PC-3 (cell line): Measurements from ENCODE around the gene ATP13A3. TPM values are rescaled to one million over a fixed set of nuclear protein-coding genes. Genes with fewer than 3 reads are reported as not detected.

ENCODE experiments used
- ATAC-seq: fragments of 200-7000 bp; cut with Tn5 transposase; 2 replicates; pipeline ENCODE4 v1.9.1; 2020; ENCODE audit warnings: mild to moderate bottlenecking, moderate library complexity
- BruUV-seq: library from RNA; stranded (reverse); fragments of 400-500 nt; replicated peaks from 2 replicates; lab custom pipeline; 2021; lab: Mats Ljungman, UMichigan
- CTCF ChIA-PET: fragments of 300-600 bp; sonication (Branson Sonifier 250); formaldehyde crosslinking; loops from one replicate; lab custom pipeline; 2022; ENCODE audit warnings: antibody characterized with exemption; lab: Charles Lee
- POLR2A ChIA-PET: fragments of 300-600 bp; sonication (Branson Sonifier 250); formaldehyde crosslinking; loops from one replicate; lab custom pipeline; 2022; ENCODE audit warnings: antibody characterized with exemption; ENCODE audit not compliant: unreplicated experiment; lab: Charles Lee
- DNase-seq: peaks from one replicate; pipeline ENCODE4 v3.0.0-alpha.2; 2015
- H2AFZ ChIP-seq: fragments of 300-600 bp; sonication (generic); 2 replicates; pipeline ENCODE4 v1.6.0; 2016; ENCODE audit warnings: antibody characterized with exemption, low read length
- H3F3A ChIP-seq: fragments of 300-600 bp; sonication (generic); one replicate; pipeline ENCODE4 v1.6.0; 2017; ENCODE audit warnings: antibody characterized with exemption, low read length, control low read depth, mild to moderate bottlenecking; ENCODE audit not compliant: unreplicated experiment
- H3K27ac ChIP-seq: fragments of 300-600 bp; sonication (generic); 2 replicates; pipeline ENCODE4 v1.5.1; 2016; ENCODE audit warnings: mild to moderate bottlenecking, low read length
- H3K27me3 ChIP-seq: fragments of 300-600 bp; sonication (generic); 2 replicates; pipeline ENCODE4 v1.6.1; 2016; ENCODE audit warnings: low read length, mixed read lengths
- H3K36me3 ChIP-seq: fragments of 300-600 bp; sonication (generic); 2 replicates; pipeline ENCODE4 v1.6.1; 2016; ENCODE audit warnings: low read depth, mixed run types, low read length, mixed read lengths
- H3K4me1 ChIP-seq: fragments of 300-600 bp; sonication (generic); 2 replicates; pipeline ENCODE4 v1.5.1; 2016; ENCODE audit warnings: low read length; ENCODE audit not compliant: insufficient read depth
- H3K4me2 ChIP-seq: fragments of 300-600 bp; sonication (generic); 2 replicates; pipeline ENCODE4 v1.6.0; 2016; ENCODE audit warnings: low read length
- H3K4me3 ChIP-seq: fragments of 300-600 bp; sonication (generic); 2 replicates; pipeline ENCODE4 v1.5.1; 2016; ENCODE audit warnings: mild to moderate bottlenecking, low read length, mixed read lengths
- H3K79me2 ChIP-seq: fragments of 300-600 bp; sonication (generic); 2 replicates; pipeline ENCODE4 v1.6.1; 2017; ENCODE audit warnings: low read length, mixed read lengths
- H3K9ac ChIP-seq: fragments of 300-600 bp; sonication (generic); 2 replicates; pipeline ENCODE4 v1.6.0; 2016; ENCODE audit warnings: mild to moderate bottlenecking, low read length
- H3K9me2 ChIP-seq: fragments of 300-600 bp; sonication (generic); replicated peaks from 2 replicates; pipeline ENCODE4 v1.6.1; 2016; ENCODE audit warnings: mixed run types, low read length, mixed read lengths
- H3K9me3 ChIP-seq: fragments of 300-600 bp; sonication (generic); 2 replicates; pipeline ENCODE4 v1.6.1; 2016; ENCODE audit warnings: low read length, mixed read lengths
- H4K20me1 ChIP-seq: fragments of 300-600 bp; sonication (generic); 2 replicates; pipeline ENCODE4 v1.6.1; 2016; ENCODE audit warnings: low read length, mixed read lengths
- CTCF ChIP-seq: fragments of 300-600 bp; sonication (generic); conservative IDR thresholded peaks from 2 replicates; pipeline ENCODE4 v1.5.1; 2017; ENCODE audit warnings: antibody characterized with exemption, low read depth, mild to moderate bottlenecking, low read length
- EZH2 ChIP-seq: fragments of 300-600 bp; sonication (generic); IDR thresholded peaks from one replicate; pipeline ENCODE4 v1.6.1; 2017; ENCODE audit warnings: antibody characterized with exemption, mild to moderate bottlenecking, low read length; ENCODE audit not compliant: unreplicated experiment
- EZH2phosphoT487 ChIP-seq: fragments of 300-600 bp; sonication (generic); IDR thresholded peaks from 2 replicates; pipeline ENCODE4 v1.6.1; 2018; ENCODE audit warnings: mild to moderate bottlenecking, antibody characterized with exemption, low read length, borderline replicate concordance
- intact Hi-C: fragments of 100-400 bp; cut with micrococcal nuclease; formaldehyde crosslinking; loops from 2 replicates; pipeline ENCODE4 v1.9.0; 2023
- total RNA-seq: library from RNA; depleted of rRNA; stranded (reverse); fragments of >200 nt; gene quantifications from 2 replicates; pipeline ENCODE4 v1.2.3, GENCODE V29; 2014

ATP13A3 gene
- total RNA-seq, 1 experiment from 2014 or later: 69.4 TPM

- no peak for TF ChIP-seq EZH2phosphoT487
- no peak for TF ChIP-seq CTCF
- no peak for TF ChIP-seq EZH2
- H3K36me3 ChIP-seq: peaks cover 47% of the 10 kb centered on the region
- H3K4me2 ChIP-seq: no peak overlapping the region
- H3K27ac ChIP-seq: no peak overlapping the region
- H3K9ac ChIP-seq: no peak overlapping the region
- H3K79me2 ChIP-seq: no peaks in the 10 kb centered on the region
- no peak overlapping the region for H3K4me3 ChIP-seq
- H3F3A ChIP-seq: no peaks in the 10 kb centered on the region
- H3K9me3 ChIP-seq: no peaks in the 10 kb centered on the region
- DNase-seq: no peak
- H4K20me1 ChIP-seq: no peaks in the 10 kb centered on the region
- intact Hi-C loops: no loop called here
- no peaks in the 10 kb centered on the region for H3K9me2 ChIP-seq
- peaks cover 16% of the 10 kb centered on the region for H3K4me1 ChIP-seq
- CTCF ChIA-PET: interaction anchor here (0.6 kb wide), 1 partner anchor 671 kb away, joined by 19 read pairs; no protein-coding TSS in a partner anchor
- no TSS peak for BruUV-seq
- ATAC-seq: no peak
- no peak overlapping the region for H2AFZ ChIP-seq
- no peaks in the 10 kb centered on the region for H3K27me3 ChIP-seq
- POLR2A ChIA-PET: interaction anchor here (0.6 kb wide), 1 partner anchor 79 kb away, joined by 16 read pairs; no protein-coding TSS in a partner anchor
Observed at GRCh38 chr3:194447657-194448056, 39.1 kb downstream of the ATP13A3 start.

GRCh38 chr3:194447161-194447560 lies 39.6 kb downstream of the ATP13A3 start:
- TF ChIP-seq EZH2phosphoT487 (no peak), EZH2 (no peak), CTCF (no peak)
- Histone ChIP-seq H4K20me1 (no peaks in the 10 kb centered on the region), H3K9me3 (no peaks in the 10 kb centered on the region), H3K36me3 (peaks cover 47% of the 10 kb centered on the region), H3K27ac (no peak overlapping the region), H3K4me3 (no peak overlapping the region), H3K27me3 (no peaks in the 10 kb centered on the region), H3K4me2 (no peak overlapping the region), H3K79me2 (no peaks in the 10 kb centered on the region), H2AFZ (no peak overlapping the region), H3F3A (no peaks in the 10 kb centered on the region), H3K9me2 (no peaks in the 10 kb centered on the region), H3K4me1 (peaks cover 16% of the 10 kb centered on the region), H3K9ac (no peak overlapping the region)
- POLR2A ChIA-PET: interaction anchor here (0.6 to 0.7 kb wide), 2 partner anchors 80 to 187 kb away, joined by 3 to 16 read pairs; no protein-coding TSS in a partner anchor
- CTCF ChIA-PET: interaction anchor here (0.6 kb wide), 1 partner anchor 671 kb away, joined by 19 read pairs; no protein-coding TSS in a partner anchor
- BruUV-seq: no TSS peak
- DNase-seq (no peak), ATAC-seq (no peak)
- intact Hi-C loops: no loop called here

- DNase-seq: no peak
- TF ChIP-seq EZH2phosphoT487: no peak
- POLR2A ChIA-PET: interaction anchor here (0.7 kb wide), 1 partner anchor 187 kb away, joined by 3 read pairs; no protein-coding TSS in a partner anchor
- Histone ChIP-seq H3K27me3 (no peaks in the 10 kb centered on the region), H3K36me3 (peaks cover 47% of the 10 kb centered on the region), H3K4me3 (no peak overlapping the region), H3K4me2 (no peak overlapping the region), H3K4me1 (peaks cover 16% of the 10 kb centered on the region), H3K9me2 (no peaks in the 10 kb centered on the region), H3K9ac (no peak overlapping the region), H3K79me2 (no peaks in the 10 kb centered on the region), H3K9me3 (no peaks in the 10 kb centered on the region), H2AFZ (no peak overlapping the region), H3F3A (no peaks in the 10 kb centered on the region), H4K20me1 (no peaks in the 10 kb centered on the region), H3K27ac (no peak overlapping the region)
- no TSS peak for BruUV-seq
- intact Hi-C loops: no loop called here
- no peak for ATAC-seq
- CTCF ChIA-PET: no interaction called here
Observed at GRCh38 chr3:194446754-194447153, 40.0 kb downstream of the ATP13A3 start.
